GM12865 (cell line): ENCODE results near the gene ALDH3B1.

Experiments used
- DNase-seq: peaks from one replicate; pipeline ENCODE4 v3.0.0; 2010; ENCODE audit warnings: low read depth
- H3K4me3 ChIP-seq: 2 replicates; pipeline ENCODE4 v1.5.1; 2011; ENCODE audit warnings: mild to moderate bottlenecking, low read depth, low read length, control low read depth
- CTCF ChIP-seq: IDR thresholded peaks from 2 replicates; pipeline ENCODE4 v1.5.1; 2011; ENCODE audit warnings: low read length, control low read depth, low read depth, inconsistent platforms; ENCODE audit not compliant: insufficient read depth; ENCODE audit errors: missing control alignments

ALDH3B1 gene

GRCh38 chr11:68049509-68050370 is 39.6 kb downstream of the ALDH3B1 start:
- no peak overlapping the region for H3K4me3 ChIP-seq
- DNase-seq, result no peak
- no peak for TF ChIP-seq CTCF

- no peak for DNase-seq
- no peak for TF ChIP-seq CTCF
- no peak overlapping the region for H3K4me3 ChIP-seq
These were observed 40.3 kb downstream of the ALDH3B1 start for GRCh38 chr11:68050371-68050841.

- no peak for DNase-seq
- TF ChIP-seq CTCF, result no peak
- H3K4me3 ChIP-seq, result no peak overlapping the region
These were observed 41.3 kb downstream of the ALDH3B1 start for GRCh38 chr11:68051191-68052136.

- no peak for TF ChIP-seq CTCF
- H3K4me3 ChIP-seq, result no peak overlapping the region
- no peak for DNase-seq
These were observed 42.2 kb downstream of the ALDH3B1 start for GRCh38 chr11:68052137-68052873.

GRCh38 chr11:68053117-68053516 is 43.0 kb downstream of the ALDH3B1 start:
- no peak overlapping the region for H3K4me3 ChIP-seq
- TF ChIP-seq CTCF, result no peak
- DNase-seq, result no peak
